DOHH2 (cell line): ENCODE results near the gene RNF167.
A peak's percentile ranks its signal among the peaks of the same experiment; 100 is the strongest.

ENCODE experiments used
- H3F3A ChIP-seq: fragments of 200-600 bp; sonication (generic), shearing (Covaris generic); 2 replicates; pipeline ENCODE4 v1.6.0; 2016; ENCODE audit warnings: antibody characterized with exemption, mild to moderate bottlenecking; ENCODE audit not compliant: control insufficient read depth, insufficient read depth
- H3K27ac ChIP-seq: fragments of 200-600 bp; sonication (generic); 2 replicates; pipeline ENCODE4 v1.5.1; 2014; ENCODE audit warnings: low read depth, mild to moderate bottlenecking, low read length, moderate library complexity
- H3K27me3 ChIP-seq: fragments of 200-600 bp; sonication (generic); 2 replicates; pipeline ENCODE4 v1.6.1; 2014; ENCODE audit warnings: mild to moderate bottlenecking, low read length, mixed read lengths; ENCODE audit not compliant: control insufficient read depth
- H3K36me3 ChIP-seq: fragments of 200-600 bp; sonication (generic); 2 replicates; pipeline ENCODE4 v1.6.1; 2014; ENCODE audit warnings: mild to moderate bottlenecking, low read length, moderate library complexity, mixed read lengths; ENCODE audit not compliant: control insufficient read depth
- H3K4me1 ChIP-seq: fragments of 200-600 bp; sonication (generic); 2 replicates; pipeline ENCODE4 v1.6.1; 2014; ENCODE audit warnings: mild to moderate bottlenecking, low read length, mixed read lengths; ENCODE audit not compliant: control insufficient read depth
- H3K4me2 ChIP-seq: fragments of 200-600 bp; sonication (generic); 2 replicates; pipeline ENCODE4 v1.6.0; 2014; ENCODE audit warnings: mild to moderate bottlenecking, low read length, moderate library complexity
- H3K4me3 ChIP-seq: fragments of 200-600 bp; sonication (generic); 2 replicates; pipeline ENCODE4 v1.5.1; 2014; ENCODE audit warnings: mild to moderate bottlenecking, low read length, mixed read lengths
- H3K79me2 ChIP-seq: fragments of 200-600 bp; sonication (generic); 2 replicates; pipeline ENCODE4 v1.6.1; 2014; ENCODE audit warnings: mild to moderate bottlenecking, low read length, mixed read lengths; ENCODE audit not compliant: control insufficient read depth
- H3K9me2 ChIP-seq: fragments of 200-600 bp; sonication (generic); replicated peaks from 2 replicates; pipeline ENCODE4 v1.6.1; 2014; ENCODE audit warnings: mild to moderate bottlenecking, low read length, mixed read lengths; ENCODE audit not compliant: control insufficient read depth
- H3K9me3 ChIP-seq: fragments of 200-600 bp; sonication (generic); 2 replicates; pipeline ENCODE4 v1.6.1; 2014; ENCODE audit warnings: antibody characterized with exemption, low read length, mixed read lengths; ENCODE audit not compliant: control insufficient read depth, insufficient read depth
- H4K20me1 ChIP-seq: fragments of 200-600 bp; sonication (generic); 2 replicates; pipeline ENCODE4 v1.6.0; 2014; ENCODE audit warnings: low read depth, mild to moderate bottlenecking, antibody characterized with exemption, low read length, moderate library complexity; ENCODE audit not compliant: control insufficient read depth, insufficient read depth
- EZH2phosphoT487 ChIP-seq: fragments of 200-600 bp; sonication (generic); IDR thresholded peaks from 2 replicates; pipeline ENCODE4 v1.6.1; 2017; ENCODE audit warnings: borderline replicate concordance, mild to moderate bottlenecking, antibody characterized with exemption, low read length, moderate library complexity, mixed read lengths
- TF ChIP-seq, protein P1 (sequence below): fragments of 200-600 bp; sonication (generic); IDR thresholded peaks from one replicate; pipeline ENCODE4 v1.5.1; 2014; ENCODE audit warnings: antibody characterized with exemption, mild to moderate bottlenecking, low read depth, low read length; ENCODE audit not compliant: poor library complexity, severe bottlenecking

The RNF167 gene

DNA sequence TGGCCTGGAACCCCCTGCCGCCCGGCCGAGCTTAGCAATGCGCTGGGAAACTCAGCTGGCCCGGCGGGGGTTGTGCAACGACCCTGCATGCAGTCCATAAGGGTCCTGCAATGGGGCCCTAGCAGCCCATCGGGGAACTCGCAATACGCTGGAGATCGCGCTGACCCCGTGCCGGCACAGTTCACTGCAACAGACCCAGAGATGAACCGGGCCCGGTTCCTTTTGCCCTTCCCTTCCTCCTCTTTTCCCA, 597 bp upstream of the RNF167 start:
- TF ChIP-seq, protein P1, sequence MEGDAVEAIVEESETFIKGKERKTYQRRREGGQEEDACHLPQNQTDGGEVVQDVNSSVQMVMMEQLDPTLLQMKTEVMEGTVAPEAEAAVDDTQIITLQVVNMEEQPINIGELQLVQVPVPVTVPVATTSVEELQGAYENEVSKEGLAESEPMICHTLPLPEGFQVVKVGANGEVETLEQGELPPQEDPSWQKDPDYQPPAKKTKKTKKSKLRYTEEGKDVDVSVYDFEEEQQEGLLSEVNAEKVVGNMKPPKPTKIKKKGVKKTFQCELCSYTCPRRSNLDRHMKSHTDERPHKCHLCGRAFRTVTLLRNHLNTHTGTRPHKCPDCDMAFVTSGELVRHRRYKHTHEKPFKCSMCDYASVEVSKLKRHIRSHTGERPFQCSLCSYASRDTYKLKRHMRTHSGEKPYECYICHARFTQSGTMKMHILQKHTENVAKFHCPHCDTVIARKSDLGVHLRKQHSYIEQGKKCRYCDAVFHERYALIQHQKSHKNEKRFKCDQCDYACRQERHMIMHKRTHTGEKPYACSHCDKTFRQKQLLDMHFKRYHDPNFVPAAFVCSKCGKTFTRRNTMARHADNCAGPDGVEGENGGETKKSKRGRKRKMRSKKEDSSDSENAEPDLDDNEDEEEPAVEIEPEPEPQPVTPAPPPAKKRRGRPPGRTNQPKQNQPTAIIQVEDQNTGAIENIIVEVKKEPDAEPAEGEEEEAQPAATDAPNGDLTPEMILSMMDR = no peak
- TF ChIP-seq EZH2phosphoT487 = no peak
- Histone ChIP-seq H3K79me2 (peaks cover 63% of the 10 kb centered on the region), H4K20me1 (no peaks in the 10 kb centered on the region; the same call in 1 of the 2 replicates), H3F3A (peaks cover 34% of the 10 kb centered on the region), H3K27me3 (no peaks in the 10 kb centered on the region), H3K36me3 (peaks cover 85% of the 10 kb centered on the region), H3K9me3 (no peaks in the 10 kb centered on the region), H3K9me2 (no peaks in the 10 kb centered on the region), H3K4me1 (peaks cover 51% of the 10 kb centered on the region), H3K4me2 (peak overlapping the region; percentile 94), H3K4me3 (peak overlapping the region; percentile 90), H3K27ac (peak overlapping the region; percentile 92)

DNA sequence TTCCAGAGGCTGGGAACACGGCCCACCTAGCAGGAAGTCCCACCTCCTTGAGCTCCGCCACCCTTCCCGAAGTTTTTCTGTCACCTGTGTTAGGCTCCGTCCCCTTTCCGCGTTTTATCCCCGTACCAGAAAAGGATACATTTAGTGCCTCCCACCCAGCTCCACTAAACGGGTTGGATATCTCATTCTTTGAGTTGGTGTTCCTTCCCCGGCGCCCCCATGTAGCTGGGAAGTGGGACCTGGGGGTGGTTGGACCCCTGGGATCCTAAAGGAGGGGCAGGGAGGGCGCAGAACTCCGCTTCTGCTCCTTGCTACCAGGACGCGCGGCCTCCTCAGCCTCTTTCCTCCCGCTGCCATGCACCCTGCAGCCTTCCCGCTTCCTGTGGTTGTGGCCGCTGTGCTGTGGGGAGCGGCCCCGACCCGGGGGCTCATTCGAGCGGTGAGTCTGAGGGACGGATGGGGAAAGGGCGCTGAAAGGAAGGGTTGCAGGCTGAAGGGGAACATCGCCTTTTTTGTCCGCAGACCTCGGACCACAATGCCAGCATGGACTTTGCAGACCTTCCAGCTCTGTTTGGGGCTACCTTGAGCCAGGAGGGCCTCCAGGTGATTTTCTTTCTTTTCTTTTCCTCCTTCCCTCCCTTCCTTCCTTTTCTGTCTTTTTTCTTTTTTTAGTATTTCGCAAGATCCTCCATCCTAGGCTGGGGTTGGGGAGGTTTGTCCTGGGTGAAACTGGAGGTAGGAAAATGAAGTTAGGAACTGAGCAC, 669 bp downstream of the RNF167 start:
- peaks cover 46% of the 10 kb centered on the region for H3F3A ChIP-seq
- TF ChIP-seq EZH2phosphoT487 = no peak
- TF ChIP-seq, protein P1 = no peak

DNA sequence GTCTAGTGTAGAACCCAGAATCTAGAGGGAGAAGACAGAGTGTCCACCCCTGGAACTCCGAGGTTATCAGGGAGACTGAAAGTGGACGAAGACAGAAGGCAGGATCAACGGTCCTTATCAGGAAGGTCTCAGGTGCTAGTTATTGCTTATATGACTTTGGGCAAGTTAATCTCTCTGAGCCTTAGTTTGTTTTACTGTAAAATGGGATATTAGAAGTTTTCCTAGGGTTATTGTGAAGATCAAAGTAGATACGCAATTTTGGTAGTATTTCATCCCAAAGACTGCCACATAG, 1.2 kb downstream of the RNF167 start:
- Histone ChIP-seq H3K36me3 (peaks cover 93% of the 10 kb centered on the region), H3K27ac (peak overlapping the region; percentile 92), H3F3A (peaks cover 51% of the 10 kb centered on the region), H3K9me3 (no peaks in the 10 kb centered on the region), H3K27me3 (no peaks in the 10 kb centered on the region), H3K79me2 (peaks cover 81% of the 10 kb centered on the region), H4K20me1 (peaks cover 7% of the 10 kb centered on the region; the same call in 1 of the 2 replicates), H3K4me2 (peak overlapping the region; percentile 94), H3K4me3 (peak overlapping the region; percentile 90), H3K4me1 (peaks cover 63% of the 10 kb centered on the region), H3K9me2 (no peaks in the 10 kb centered on the region)
- no peak for TF ChIP-seq EZH2phosphoT487
- TF ChIP-seq, protein P1 = no peak

More for the DNA sequence above, 669 bp downstream of the RNF167 start:
- Histone ChIP-seq H3K9me2 (no peaks in the 10 kb centered on the region), H3K36me3 (peaks cover 93% of the 10 kb centered on the region), H3K4me2 (peak overlapping the region; percentile 94), H3K4me1 (peaks cover 59% of the 10 kb centered on the region), H3K79me2 (peaks cover 75% of the 10 kb centered on the region), H3K27me3 (no peaks in the 10 kb centered on the region), H4K20me1 (peaks cover 6% of the 10 kb centered on the region; the same call in 1 of the 2 replicates), H3K4me3 (peak overlapping the region; percentile 90), H3K9me3 (no peaks in the 10 kb centered on the region), H3K27ac (peak overlapping the region; percentile 92)
